HepG2 (cell line): ENCODE results near the gene SAE1. TPM values are rescaled to one million over a fixed set of nuclear protein-coding genes. Genes with fewer than 3 reads are reported as not detected.

Experiments
- ASH2L ChIP-seq: fragments of 300-600, 200-600 bp; sonication (generic); IDR thresholded peaks from 2 replicates; pipeline ENCODE4 v1.7.0; 2017; ENCODE audit warnings: low read depth, mild to moderate bottlenecking, moderate library complexity, mixed read lengths, low read length; ENCODE audit not compliant: insufficient read length
- FIP1L1 ChIP-seq: fragments of 200-400 bp; formaldehyde crosslinking; IDR thresholded peaks from 2 replicates; pipeline ENCODE4 v1.6.1; 2018; ENCODE audit warnings: low read depth, mild to moderate bottlenecking, low read length, moderate library complexity, borderline replicate concordance; ENCODE audit not compliant: insufficient read depth
- KLF9 ChIP-seq: IDR thresholded peaks from 2 replicates; pipeline ENCODE4 v1.6.1; 2016; ENCODE audit warnings: low read depth
- SNRNP70 ChIP-seq: fragments of 200-400 bp; formaldehyde crosslinking; IDR thresholded peaks from 2 replicates; pipeline ENCODE4 v1.6.1; 2017; ENCODE audit warnings: mild to moderate bottlenecking, low read depth, low read length, moderate library complexity
- SYNCRIP ChIP-seq: fragments of 200-400 bp; formaldehyde crosslinking; IDR thresholded peaks from 2 replicates; pipeline ENCODE4 v1.6.1; 2018; ENCODE audit warnings: mild to moderate bottlenecking, low read depth, low read length; ENCODE audit not compliant: insufficient read depth
- ZEB1 ChIP-seq: IDR thresholded peaks from 2 replicates; pipeline ENCODE4 v1.6.1; 2012; ENCODE audit warnings: mild to moderate bottlenecking, low read depth, inconsistent platforms; ENCODE audit not compliant: insufficient replicate concordance
- ZNF773 ChIP-seq: sonication (generic); formaldehyde crosslinking; IDR thresholded peaks from 2 replicates; pipeline ENCODE4 v1.4.0; 2020; ENCODE audit warnings: missing genetic modification reagents, borderline replicate concordance
- polyA plus RNA-seq, 8 experiments: library from polyadenylated mRNA; depleted of rRNA in 3 of 8; stranded (reverse) in 7 of 8; unstranded in 1 of 8; fragments of >200 nt; fragmentation: Illumina TruSeq in 4 of 8; extraction: Trizol in 4 of 8; gene quantifications; 2 replicates each; pipeline versions ENCODE4 v1.2.1 to v1.2.3, GENCODE V29; 2011 to 2016; ENCODE audit warnings: low read depth in 4 of 8, missing spikeins in 1 of 8, mixed read lengths in 1 of 8; ENCODE audit not compliant: insufficient read depth in 1 of 8
- total RNA-seq, 5 experiments: library from RNA; depleted of rRNA; stranded (reverse); fragments of >200 nt; fragmentation: Illumina TruSeq; extraction: Trizol; gene quantifications; 2 replicates each; pipeline ENCODE4 v1.2.3, GENCODE V29; 2016; ENCODE audit warnings: low read depth in 1 of 5
- TF ChIP-seq, protein P1 (sequence below): sonication (generic); formaldehyde crosslinking; IDR thresholded peaks from 2 replicates; pipeline ENCODE4 v1.4.0; 2020; ENCODE audit warnings: missing genetic modification reagents
- TF ChIP-seq, protein P2 (sequence below): sonication (generic); formaldehyde crosslinking; IDR thresholded peaks from 2 replicates; pipeline ENCODE4 v1.8.0; 2022; ENCODE audit warnings: mild to moderate bottlenecking, missing genetic modification reagents
- TF ChIP-seq, protein P3 (sequence below): sonication (generic); formaldehyde crosslinking; IDR thresholded peaks from 2 replicates; pipeline ENCODE4 v1.5.0; 2020; ENCODE audit warnings: mild to moderate bottlenecking, missing genetic modification reagents, borderline replicate concordance
- TF ChIP-seq, protein P4 (sequence below): sonication (generic); formaldehyde crosslinking; IDR thresholded peaks from 2 replicates; pipeline ENCODE4 v1.8.1; 2023; ENCODE audit warnings: missing genetic modification reagents, inconsistent platforms, borderline replicate concordance

The SAE1 gene
- total and polyA plus RNA-seq, 2 of the 13 experiments (the other 11 are each of a cell fraction or from before 2014, with no cell fraction given), result 87.6 to 197 TPM

DNA sequence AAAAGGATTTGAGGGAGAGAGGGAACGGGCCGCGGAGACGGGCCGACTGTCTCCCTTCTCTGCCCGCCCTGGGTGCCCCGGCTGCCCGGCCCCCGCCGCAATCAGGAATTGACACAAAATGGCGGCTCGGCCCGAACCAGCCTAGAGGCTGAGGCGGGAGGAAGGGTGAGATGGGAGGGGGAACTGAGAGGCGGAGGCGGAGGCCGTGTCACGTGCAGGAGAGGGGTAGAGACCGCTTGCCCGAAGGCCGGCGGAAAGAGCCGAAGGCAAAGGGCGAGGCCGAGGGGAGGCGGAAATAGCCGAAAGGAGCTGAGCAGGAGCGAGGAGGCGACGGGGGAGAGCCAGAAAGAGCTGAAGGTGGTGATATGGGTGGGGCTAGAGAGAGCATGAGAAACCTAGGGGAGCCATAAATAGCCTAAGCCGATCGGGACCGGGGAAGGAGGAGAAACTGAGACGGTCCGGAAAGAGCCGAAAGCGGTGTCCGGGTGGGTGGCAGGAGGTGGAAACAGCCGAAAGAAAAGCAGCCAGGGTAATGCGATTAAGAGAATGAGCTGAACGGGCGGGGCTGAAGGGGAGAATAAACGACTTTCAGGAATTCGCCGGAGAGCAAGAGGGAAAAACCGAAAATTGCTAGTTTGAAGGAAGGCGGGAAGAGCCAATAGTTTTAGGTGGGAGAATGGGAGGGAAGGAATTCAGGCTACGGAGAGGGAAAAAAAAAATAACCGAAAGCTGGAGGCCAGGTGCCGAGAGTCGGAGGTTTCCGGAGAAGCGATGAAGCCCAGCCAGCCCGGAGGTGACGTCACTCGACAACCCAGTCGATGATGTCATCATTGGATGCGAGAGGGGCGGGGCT is 17.4 kb upstream of the SAE1 start, which contains the start of gene ZC3H4 (continued):
- TF ChIP-seq, protein P1, sequence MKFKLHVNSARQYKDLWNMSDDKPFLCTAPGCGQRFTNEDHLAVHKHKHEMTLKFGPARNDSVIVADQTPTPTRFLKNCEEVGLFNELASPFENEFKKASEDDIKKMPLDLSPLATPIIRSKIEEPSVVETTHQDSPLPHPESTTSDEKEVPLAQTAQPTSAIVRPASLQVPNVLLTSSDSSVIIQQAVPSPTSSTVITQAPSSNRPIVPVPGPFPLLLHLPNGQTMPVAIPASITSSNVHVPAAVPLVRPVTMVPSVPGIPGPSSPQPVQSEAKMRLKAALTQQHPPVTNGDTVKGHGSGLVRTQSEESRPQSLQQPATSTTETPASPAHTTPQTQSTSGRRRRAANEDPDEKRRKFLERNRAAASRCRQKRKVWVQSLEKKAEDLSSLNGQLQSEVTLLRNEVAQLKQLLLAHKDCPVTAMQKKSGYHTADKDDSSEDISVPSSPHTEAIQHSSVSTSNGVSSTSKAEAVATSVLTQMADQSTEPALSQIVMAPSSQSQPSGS (CRISPR knock-in tag), result peak; percentile 99
- TF ChIP-seq ZNF773 (CRISPR knock-in tag), result no peak
- peak; percentile 24 for TF ChIP-seq ZEB1
- TF ChIP-seq, protein P2, sequence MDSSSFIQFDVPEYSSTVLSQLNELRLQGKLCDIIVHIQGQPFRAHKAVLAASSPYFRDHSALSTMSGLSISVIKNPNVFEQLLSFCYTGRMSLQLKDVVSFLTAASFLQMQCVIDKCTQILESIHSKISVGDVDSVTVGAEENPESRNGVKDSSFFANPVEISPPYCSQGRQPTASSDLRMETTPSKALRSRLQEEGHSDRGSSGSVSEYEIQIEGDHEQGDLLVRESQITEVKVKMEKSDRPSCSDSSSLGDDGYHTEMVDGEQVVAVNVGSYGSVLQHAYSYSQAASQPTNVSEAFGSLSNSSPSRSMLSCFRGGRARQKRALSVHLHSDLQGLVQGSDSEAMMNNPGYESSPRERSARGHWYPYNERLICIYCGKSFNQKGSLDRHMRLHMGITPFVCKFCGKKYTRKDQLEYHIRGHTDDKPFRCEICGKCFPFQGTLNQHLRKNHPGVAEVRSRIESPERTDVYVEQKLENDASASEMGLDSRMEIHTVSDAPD (CRISPR knock-in tag), result no peak
- TF ChIP-seq, protein P3, sequence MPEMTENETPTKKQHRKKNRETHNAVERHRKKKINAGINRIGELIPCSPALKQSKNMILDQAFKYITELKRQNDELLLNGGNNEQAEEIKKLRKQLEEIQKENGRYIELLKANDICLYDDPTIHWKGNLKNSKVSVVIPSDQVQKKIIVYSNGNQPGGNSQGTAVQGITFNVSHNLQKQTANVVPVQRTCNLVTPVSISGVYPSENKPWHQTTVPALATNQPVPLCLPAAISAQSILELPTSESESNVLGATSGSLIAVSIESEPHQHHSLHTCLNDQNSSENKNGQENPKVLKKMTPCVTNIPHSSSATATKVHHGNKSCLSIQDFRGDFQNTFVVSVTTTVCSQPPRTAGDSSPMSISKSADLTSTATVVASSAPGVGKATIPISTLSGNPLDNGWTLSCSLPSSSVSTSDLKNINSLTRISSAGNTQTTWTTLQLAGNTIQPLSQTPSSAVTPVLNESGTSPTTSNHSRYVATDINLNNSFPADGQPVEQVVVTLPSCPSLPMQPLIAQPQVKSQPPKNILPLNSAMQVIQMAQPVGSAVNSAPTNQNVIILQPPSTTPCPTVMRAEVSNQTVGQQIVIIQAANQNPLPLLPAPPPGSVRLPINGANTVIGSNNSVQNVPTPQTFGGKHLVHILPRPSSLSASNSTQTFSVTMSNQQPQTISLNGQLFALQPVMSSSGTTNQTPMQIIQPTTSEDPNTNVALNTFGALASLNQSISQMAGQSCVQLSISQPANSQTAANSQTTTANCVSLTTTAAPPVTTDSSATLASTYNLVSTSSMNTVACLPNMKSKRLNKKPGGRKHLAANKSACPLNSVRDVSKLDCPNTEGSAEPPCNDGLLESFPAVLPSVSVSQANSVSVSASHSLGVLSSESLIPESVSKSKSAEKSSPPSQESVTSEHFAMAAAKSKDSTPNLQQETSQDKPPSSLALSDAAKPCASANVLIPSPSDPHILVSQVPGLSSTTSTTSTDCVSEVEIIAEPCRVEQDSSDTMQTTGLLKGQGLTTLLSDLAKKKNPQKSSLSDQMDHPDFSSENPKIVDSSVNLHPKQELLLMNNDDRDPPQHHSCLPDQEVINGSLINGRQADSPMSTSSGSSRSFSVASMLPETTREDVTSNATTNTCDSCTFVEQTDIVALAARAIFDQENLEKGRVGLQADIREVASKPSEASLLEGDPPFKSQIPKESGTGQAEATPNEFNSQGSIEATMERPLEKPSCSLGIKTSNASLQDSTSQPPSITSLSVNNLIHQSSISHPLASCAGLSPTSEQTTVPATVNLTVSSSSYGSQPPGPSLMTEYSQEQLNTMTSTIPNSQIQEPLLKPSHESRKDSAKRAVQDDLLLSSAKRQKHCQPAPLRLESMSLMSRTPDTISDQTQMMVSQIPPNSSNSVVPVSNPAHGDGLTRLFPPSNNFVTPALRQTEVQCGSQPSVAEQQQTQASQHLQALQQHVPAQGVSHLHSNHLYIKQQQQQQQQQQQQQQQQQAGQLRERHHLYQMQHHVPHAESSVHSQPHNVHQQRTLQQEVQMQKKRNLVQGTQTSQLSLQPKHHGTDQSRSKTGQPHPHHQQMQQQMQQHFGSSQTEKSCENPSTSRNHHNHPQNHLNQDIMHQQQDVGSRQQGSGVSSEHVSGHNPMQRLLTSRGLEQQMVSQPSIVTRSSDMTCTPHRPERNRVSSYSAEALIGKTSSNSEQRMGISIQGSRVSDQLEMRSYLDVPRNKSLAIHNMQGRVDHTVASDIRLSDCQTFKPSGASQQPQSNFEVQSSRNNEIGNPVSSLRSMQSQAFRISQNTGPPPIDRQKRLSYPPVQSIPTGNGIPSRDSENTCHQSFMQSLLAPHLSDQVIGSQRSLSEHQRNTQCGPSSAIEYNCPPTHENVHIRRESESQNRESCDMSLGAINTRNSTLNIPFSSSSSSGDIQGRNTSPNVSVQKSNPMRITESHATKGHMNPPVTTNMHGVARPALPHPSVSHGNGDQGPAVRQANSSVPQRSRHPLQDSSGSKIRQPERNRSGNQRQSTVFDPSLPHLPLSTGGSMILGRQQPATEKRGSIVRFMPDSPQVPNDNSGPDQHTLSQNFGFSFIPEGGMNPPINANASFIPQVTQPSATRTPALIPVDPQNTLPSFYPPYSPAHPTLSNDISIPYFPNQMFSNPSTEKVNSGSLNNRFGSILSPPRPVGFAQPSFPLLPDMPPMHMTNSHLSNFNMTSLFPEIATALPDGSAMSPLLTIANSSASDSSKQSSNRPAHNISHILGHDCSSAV (CRISPR knock-in tag), result no peak
- no peak for TF ChIP-seq KLF9 (CRISPR knock-in tag)
- TF ChIP-seq, protein P4, sequence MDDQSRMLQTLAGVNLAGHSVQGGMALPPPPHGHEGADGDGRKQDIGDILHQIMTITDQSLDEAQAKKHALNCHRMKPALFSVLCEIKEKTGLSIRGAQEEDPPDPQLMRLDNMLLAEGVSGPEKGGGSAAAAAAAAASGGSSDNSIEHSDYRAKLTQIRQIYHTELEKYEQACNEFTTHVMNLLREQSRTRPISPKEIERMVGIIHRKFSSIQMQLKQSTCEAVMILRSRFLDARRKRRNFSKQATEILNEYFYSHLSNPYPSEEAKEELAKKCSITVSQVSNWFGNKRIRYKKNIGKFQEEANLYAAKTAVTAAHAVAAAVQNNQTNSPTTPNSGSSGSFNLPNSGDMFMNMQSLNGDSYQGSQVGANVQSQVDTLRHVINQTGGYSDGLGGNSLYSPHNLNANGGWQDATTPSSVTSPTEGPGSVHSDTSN (CRISPR knock-in tag), result 0 out of 2 replicates have a peak, but pooled peaks have one; percentile 21
- no peak for TF ChIP-seq FIP1L1
- TF ChIP-seq ASH2L, result no peak
- TF ChIP-seq SNRNP70, result no peak
- TF ChIP-seq SYNCRIP, result no peak
